ENCODE results near the gene TCF4. TPM values are rescaled to one million over a fixed set of nuclear protein-coding genes. Genes with fewer than 3 reads are reported as not detected.

TCF4 gene
- total RNA-seq, 1 experiment from 2014 or later: 0.42 TPM

GRCh38 chr18:55202232-55202917 lies 385.6 kb downstream of the TCF4 start:
- DNase-seq (ENCODE audit: low read depth, low spot score) (no peak), ATAC-seq (no peak)
- no peak overlapping the region for H3K27ac ChIP-seq (ENCODE audit: low read depth, low read length)
- no peak overlapping the region for H3K4me3 ChIP-seq (replicated peaks in 1 of 2; ENCODE audit: low read depth in 1 of 2, low read length in 2 of 2)
- intact Hi-C loops (cut with micrococcal nuclease): no loop called here
- BruUV-seq (replicated peaks): no TSS peak
- H4K20me1 ChIP-seq (ENCODE audit: insufficient read depth): no peaks in the 10 kb centered on the region
- H2AFZ ChIP-seq (ENCODE audit: low read depth, low read length, poor library complexity, severe bottlenecking): no peak overlapping the region
- H3K9me2 ChIP-seq (ENCODE audit: insufficient read depth): no peaks in the 10 kb centered on the region
- no peaks in the 10 kb centered on the region for H3K9me3 ChIP-seq (ENCODE audit: control insufficient read depth in 1 of 2, insufficient read depth in 1 of 2, low read depth in 1 of 2, low read length in 2 of 2)
- no peaks in the 10 kb centered on the region for H3K36me3 ChIP-seq (ENCODE audit: control insufficient read depth in 1 of 2, insufficient read depth in 2 of 2, low read length in 2 of 2)
- H3K27me3 ChIP-seq (ENCODE audit: insufficient read depth, low read length): 0 out of 2 replicates have a peak, but pooled peaks cover 10% of the 10 kb centered on the region
- H3K9ac ChIP-seq (ENCODE audit: low read length): no peak overlapping the region
- RAD21 ChIA-PET (ENCODE audit: low non-redundant PET in 1 of 2, low total read pairs in 2 of 2, uncharacterized antibody in 2 of 2, unreplicated experiment in 2 of 2): no interaction called here
- TF ChIP-seq, protein P1, sequence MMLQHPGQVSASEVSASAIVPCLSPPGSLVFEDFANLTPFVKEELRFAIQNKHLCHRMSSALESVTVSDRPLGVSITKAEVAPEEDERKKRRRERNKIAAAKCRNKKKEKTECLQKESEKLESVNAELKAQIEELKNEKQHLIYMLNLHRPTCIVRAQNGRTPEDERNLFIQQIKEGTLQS (IDR thresholded peaks at IDR 0.05): no peak
- TF ChIP-seq SP1 (IDR thresholded peaks at IDR 0.05; ENCODE audit: low read depth): no peak
- TF ChIP-seq POLR2A (IDR thresholded peaks at IDR 0.05; ENCODE audit: borderline replicate concordance, extremely low read depth, insufficient read depth, insufficient read length): no peak
- TF ChIP-seq, protein P2, sequence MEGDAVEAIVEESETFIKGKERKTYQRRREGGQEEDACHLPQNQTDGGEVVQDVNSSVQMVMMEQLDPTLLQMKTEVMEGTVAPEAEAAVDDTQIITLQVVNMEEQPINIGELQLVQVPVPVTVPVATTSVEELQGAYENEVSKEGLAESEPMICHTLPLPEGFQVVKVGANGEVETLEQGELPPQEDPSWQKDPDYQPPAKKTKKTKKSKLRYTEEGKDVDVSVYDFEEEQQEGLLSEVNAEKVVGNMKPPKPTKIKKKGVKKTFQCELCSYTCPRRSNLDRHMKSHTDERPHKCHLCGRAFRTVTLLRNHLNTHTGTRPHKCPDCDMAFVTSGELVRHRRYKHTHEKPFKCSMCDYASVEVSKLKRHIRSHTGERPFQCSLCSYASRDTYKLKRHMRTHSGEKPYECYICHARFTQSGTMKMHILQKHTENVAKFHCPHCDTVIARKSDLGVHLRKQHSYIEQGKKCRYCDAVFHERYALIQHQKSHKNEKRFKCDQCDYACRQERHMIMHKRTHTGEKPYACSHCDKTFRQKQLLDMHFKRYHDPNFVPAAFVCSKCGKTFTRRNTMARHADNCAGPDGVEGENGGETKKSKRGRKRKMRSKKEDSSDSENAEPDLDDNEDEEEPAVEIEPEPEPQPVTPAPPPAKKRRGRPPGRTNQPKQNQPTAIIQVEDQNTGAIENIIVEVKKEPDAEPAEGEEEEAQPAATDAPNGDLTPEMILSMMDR (IDR thresholded peaks at IDR 0.05 in 2 of 3, conservative IDR thresholded peaks at IDR 0.05 in 1 of 3; ENCODE audit: borderline replicate concordance in 1 of 3, insufficient read depth in 1 of 3, low read depth in 2 of 3, low read length in 2 of 3): no peak
- TF ChIP-seq, protein P3, sequence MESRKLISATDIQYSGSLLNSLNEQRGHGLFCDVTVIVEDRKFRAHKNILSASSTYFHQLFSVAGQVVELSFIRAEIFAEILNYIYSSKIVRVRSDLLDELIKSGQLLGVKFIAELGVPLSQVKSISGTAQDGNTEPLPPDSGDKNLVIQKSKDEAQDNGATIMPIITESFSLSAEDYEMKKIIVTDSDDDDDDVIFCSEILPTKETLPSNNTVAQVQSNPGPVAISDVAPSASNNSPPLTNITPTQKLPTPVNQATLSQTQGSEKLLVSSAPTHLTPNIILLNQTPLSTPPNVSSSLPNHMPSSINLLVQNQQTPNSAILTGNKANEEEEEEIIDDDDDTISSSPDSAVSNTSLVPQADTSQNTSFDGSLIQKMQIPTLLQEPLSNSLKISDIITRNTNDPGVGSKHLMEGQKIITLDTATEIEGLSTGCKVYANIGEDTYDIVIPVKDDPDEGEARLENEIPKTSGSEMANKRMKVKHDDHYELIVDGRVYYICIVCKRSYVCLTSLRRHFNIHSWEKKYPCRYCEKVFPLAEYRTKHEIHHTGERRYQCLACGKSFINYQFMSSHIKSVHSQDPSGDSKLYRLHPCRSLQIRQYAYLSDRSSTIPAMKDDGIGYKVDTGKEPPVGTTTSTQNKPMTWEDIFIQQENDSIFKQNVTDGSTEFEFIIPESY (IDR thresholded peaks at IDR 0.05; ENCODE audit: extremely low read depth, insufficient replicate concordance, low read length): no peak
- TF ChIP-seq ELF1 (IDR thresholded peaks at IDR 0.05; ENCODE audit: borderline replicate concordance, low read depth): no peak
- TF ChIP-seq EZH2 (IDR thresholded peaks at IDR 0.05): no peak
- TF ChIP-seq EGR1 (IDR thresholded peaks at IDR 0.05; ENCODE audit: low read depth): no peak
- TF ChIP-seq MAX (IDR thresholded peaks at IDR 0.05): no peak
- POLR2A ChIA-PET: no interaction called here
- no peaks in the 10 kb centered on the region for H3K4me1 ChIP-seq (ENCODE audit: control insufficient read depth in 1 of 2, insufficient read depth in 2 of 2, low read length in 2 of 2)
- CTCF ChIA-PET: no interaction called here
- no peak overlapping the region for H3K4me2 ChIP-seq (ENCODE audit: low read length)
- H3K79me2 ChIP-seq (ENCODE audit: insufficient read depth, low read length): no peaks in the 10 kb centered on the region
